HG03565 (cell line): ENCODE data around the gene FAM228B.
A peak's percentile ranks its signal among the peaks of the same experiment; 100 is the strongest.

ENCODE experiments used
- ATAC-seq: cut with Tn5 transposase; IDR thresholded peaks from one replicate; pipeline ENCODE4 v1.9.1; 2021; ENCODE audit warnings: mild to moderate bottlenecking, moderate library complexity; ENCODE audit not compliant: unreplicated experiment

Gene FAM228B

GRCh38 chr2:24200799-24201198, 77.5 kb downstream of the FAM228B start:
- no peak for ATAC-seq

GRCh38 chr2:24203029-24203786, 79.9 kb downstream of the FAM228B start:
- ATAC-seq, result no peak

- ATAC-seq, result no peak
Observed at GRCh38 chr2:24203787-24204150, 80.5 kb downstream of the FAM228B start.

GRCh38 chr2:24204505-24204904, 81.2 kb downstream of the FAM228B start:
- ATAC-seq, result no peak

- ATAC-seq, result no peak
Observed at GRCh38 chr2:24205131-24205530, 81.9 kb downstream of the FAM228B start.

GRCh38 chr2:24206242-24206641, 83.0 kb downstream of the FAM228B start:
- ATAC-seq, result no peak

- no peak for ATAC-seq
Observed at GRCh38 chr2:24206714-24207113, 83.4 kb downstream of the FAM228B start.

GRCh38 chr2:24207359-24207758, 84.1 kb downstream of the FAM228B start:
- no peak for ATAC-seq

GRCh38 chr2:24208490-24208889, 85.2 kb downstream of the FAM228B start:
- no peak for ATAC-seq

- ATAC-seq, result no peak
Observed at GRCh38 chr2:24209389-24210105, 86.3 kb downstream of the FAM228B start.

GRCh38 chr2:24210106-24210455, 86.8 kb downstream of the FAM228B start:
- ATAC-seq, result no peak

- no peak for ATAC-seq
Observed at GRCh38 chr2:24210723-24211122, 87.5 kb downstream of the FAM228B start.

GRCh38 chr2:24211408-24211807, 88.1 kb downstream of the FAM228B start:
- ATAC-seq, result no peak

GRCh38 chr2:24214880-24215279, 91.6 kb downstream of the FAM228B start:
- ATAC-seq, result peak; percentile 95
